Measurements from ENCODE around the gene ISLR. TPM values are rescaled to one million over a fixed set of nuclear protein-coding genes. Genes with fewer than 3 reads are reported as not detected.

The ISLR gene
- total and polyA plus RNA-seq, 2 of the 4 experiments (the other 2 are of a cell fraction), result under 0.01 to 0.79 TPM

GRCh38 chr15:74184582-74185091 lies 11.1 kb downstream of the ISLR start:
- ATAC-seq (ENCODE audit: low read depth) (no peak), DNase-seq (no peak)
- dilution Hi-C loops (cut with HindIII; ENCODE audit: low sequenced_read_pairs, unreplicated experiment) (no loop called here), intact Hi-C loops (cut with micrococcal nuclease) (no loop called here), in situ Hi-C loops (cut with MboI; ENCODE audit: low sequenced_read_pairs) (no loop called here)
- Histone ChIP-seq H2BK15ac (ENCODE audit: low read depth, low read length) (no peak overlapping the region), H4K20me1 (ENCODE audit: insufficient read depth, low read length) (no peaks in the 10 kb centered on the region), H4K91ac (ENCODE audit: insufficient read depth, low read depth, low read length) (no peak overlapping the region), H3K4ac (ENCODE audit: low read depth, low read length) (no peak overlapping the region), H3K4me3 (ENCODE audit: insufficient read depth, low read depth, low read length) (no peak overlapping the region), H2BK5ac (ENCODE audit: low read depth, low read length, poor library complexity, severe bottlenecking) (no peak overlapping the region), H3K14ac (replicated peaks; ENCODE audit: low read depth, low read length) (no peak overlapping the region), H2BK120ac (ENCODE audit: low read depth, low read length) (no peak overlapping the region), H2AK5ac (ENCODE audit: low read depth, low read length) (no peak overlapping the region), H3K4me2 (ENCODE audit: low read depth, low read length) (no peak overlapping the region), H3K18ac (ENCODE audit: low read depth, low read length) (no peak overlapping the region), H4K8ac (ENCODE audit: low read depth in 2 of 2, low read length in 2 of 2) (no peak overlapping the region), H2AFZ (replicated peaks; ENCODE audit: low read length, poor library complexity) (no peak overlapping the region), H3K9me1 (ENCODE audit: insufficient read depth, low read length) (peaks cover 7% of the 10 kb centered on the region; the same call in 1 of the 2 replicates), H3K9me3 (ENCODE audit: control insufficient read depth, insufficient read depth, low read length) (no peaks in the 10 kb centered on the region), H3K36me3 (ENCODE audit: control insufficient read depth, insufficient read depth, low read length) (no peaks in the 10 kb centered on the region), H2BK20ac (ENCODE audit: low read depth, low read length) (no peak overlapping the region), H3K27ac (ENCODE audit: insufficient read depth, low read length) (no peak overlapping the region), H3K27me3 (ENCODE audit: control insufficient read depth, insufficient read depth, low read length) (peaks cover 19% of the 10 kb centered on the region), H3K9ac (ENCODE audit: low read depth, low read length) (no peak overlapping the region), H3K79me1 (ENCODE audit: low read depth in 1 of 2, low read length in 2 of 2) (no peaks in the 10 kb centered on the region), H2AK9ac (replicated peaks; ENCODE audit: low read depth, low read length, poor library complexity) (no peak overlapping the region), H3K56ac (ENCODE audit: extremely low read depth, insufficient read depth, low read length) (no peak overlapping the region), H3K4me1 (ENCODE audit: control insufficient read depth, insufficient read depth, low read length) (peaks cover 6% of the 10 kb centered on the region), H4K5ac (ENCODE audit: low read depth, low read length) (no peak overlapping the region), H3K23ac (ENCODE audit: low read depth, low read length) (no peak overlapping the region)
- TF ChIP-seq USF2 (IDR thresholded peaks at IDR 0.05; ENCODE audit: low read depth, low read length), result no peak
- no peak for TF ChIP-seq SMC3 (IDR thresholded peaks at IDR 0.05; ENCODE audit: low read depth, low read length)
- ChIA-PET CTCF (no interaction called here), POLR2A (ENCODE audit: unreplicated experiment) (no interaction called here)
- BruUV-seq (replicated peaks), result no TSS peak
- WGBS, 2 experiments (ENCODE audit: extremely low coverage in 2 of 2, insufficient read length in 1 of 2), result 63% methylated on average over 3 of the region's 12 CpGs; no CpG with 5 or more reads in 1 of the 2 experiments
